GM12872 (cell line): ENCODE data around the gene MOCOS.
A peak's percentile ranks its signal among the peaks of the same experiment; 100 is the strongest.

Source experiments
- TF ChIP-seq, protein P1 (sequence below): IDR thresholded peaks from 3 replicates; pipeline ENCODE4 v1.5.1; 2011; ENCODE audit warnings: low read depth, mild to moderate bottlenecking, low read length, moderate library complexity; ENCODE audit not compliant: insufficient read depth

Gene MOCOS

GRCh38 chr18:36187826-36188721, 777 bp downstream of the MOCOS start:
- TF ChIP-seq, protein P1, sequence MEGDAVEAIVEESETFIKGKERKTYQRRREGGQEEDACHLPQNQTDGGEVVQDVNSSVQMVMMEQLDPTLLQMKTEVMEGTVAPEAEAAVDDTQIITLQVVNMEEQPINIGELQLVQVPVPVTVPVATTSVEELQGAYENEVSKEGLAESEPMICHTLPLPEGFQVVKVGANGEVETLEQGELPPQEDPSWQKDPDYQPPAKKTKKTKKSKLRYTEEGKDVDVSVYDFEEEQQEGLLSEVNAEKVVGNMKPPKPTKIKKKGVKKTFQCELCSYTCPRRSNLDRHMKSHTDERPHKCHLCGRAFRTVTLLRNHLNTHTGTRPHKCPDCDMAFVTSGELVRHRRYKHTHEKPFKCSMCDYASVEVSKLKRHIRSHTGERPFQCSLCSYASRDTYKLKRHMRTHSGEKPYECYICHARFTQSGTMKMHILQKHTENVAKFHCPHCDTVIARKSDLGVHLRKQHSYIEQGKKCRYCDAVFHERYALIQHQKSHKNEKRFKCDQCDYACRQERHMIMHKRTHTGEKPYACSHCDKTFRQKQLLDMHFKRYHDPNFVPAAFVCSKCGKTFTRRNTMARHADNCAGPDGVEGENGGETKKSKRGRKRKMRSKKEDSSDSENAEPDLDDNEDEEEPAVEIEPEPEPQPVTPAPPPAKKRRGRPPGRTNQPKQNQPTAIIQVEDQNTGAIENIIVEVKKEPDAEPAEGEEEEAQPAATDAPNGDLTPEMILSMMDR, result no peak

DNA sequence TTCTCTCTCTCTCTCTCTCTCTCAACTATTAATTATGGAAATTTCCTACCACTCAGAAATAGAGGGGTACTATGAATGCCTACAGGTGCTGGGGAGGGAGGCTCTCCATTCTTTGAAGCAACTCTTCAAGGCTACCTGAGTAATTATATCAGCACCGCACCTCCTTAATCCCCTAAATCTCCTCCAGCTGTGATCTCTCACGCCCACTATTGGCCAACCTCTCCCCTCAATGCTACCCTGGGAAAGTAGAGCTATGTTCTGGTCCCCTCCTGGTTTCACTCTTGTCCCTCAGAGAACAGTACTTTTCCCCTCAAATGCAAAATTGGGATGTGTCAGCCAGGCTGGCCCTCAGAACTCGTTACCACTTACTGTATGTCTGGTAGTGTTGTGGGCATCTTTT, 1.6 kb downstream of the MOCOS start:
- TF ChIP-seq, protein P1, result 0 out of 3 replicates have a peak, but pooled peaks have one; percentile 10

- TF ChIP-seq, protein P1, result no peak
Measured at GRCh38 chr18:36189486-36189885, 2.2 kb downstream of the MOCOS start.

DNA sequence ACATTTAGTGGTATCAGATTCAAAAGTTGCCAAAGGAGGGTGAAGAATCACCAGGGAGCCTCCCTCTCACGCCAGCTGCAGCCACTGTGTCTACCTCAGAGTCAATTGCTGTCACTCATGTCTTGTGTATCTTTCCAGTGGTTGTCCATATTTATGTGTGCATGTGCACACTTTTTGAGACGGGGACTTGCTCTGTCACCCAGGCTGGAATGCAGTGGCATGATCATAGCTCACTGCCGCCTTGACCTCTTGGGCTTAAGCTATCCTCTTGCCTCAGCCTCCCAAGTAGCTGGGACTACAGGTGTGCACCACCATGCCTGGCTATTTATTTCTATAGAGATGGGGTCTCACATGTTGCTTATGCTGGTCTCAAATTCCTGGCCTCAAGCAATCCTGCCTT, 4.0 kb downstream of the MOCOS start:
- TF ChIP-seq, protein P1, result no peak

DNA sequence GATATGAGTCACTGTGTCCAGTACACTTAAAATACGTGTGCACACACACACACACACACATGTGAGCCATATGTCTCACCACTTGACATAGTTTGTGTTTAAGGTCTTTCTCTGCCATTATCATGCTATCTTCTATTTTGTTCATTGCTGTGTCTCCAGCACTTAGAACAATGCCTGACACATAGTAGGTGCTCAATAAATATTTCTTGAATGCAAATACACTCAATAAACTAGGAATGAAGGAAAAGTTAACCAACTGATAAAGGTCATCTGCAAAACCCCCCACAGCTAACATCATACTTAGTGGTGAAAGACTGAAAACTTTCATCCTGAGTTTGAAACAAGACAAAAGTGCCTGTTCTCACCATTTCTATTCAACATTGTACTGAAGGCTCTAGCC, 4.4 kb downstream of the MOCOS start:
- TF ChIP-seq, protein P1, result no peak

GRCh38 chr18:36194600-36195315, 7.5 kb downstream of the MOCOS start:
- TF ChIP-seq, protein P1, result no peak

DNA sequence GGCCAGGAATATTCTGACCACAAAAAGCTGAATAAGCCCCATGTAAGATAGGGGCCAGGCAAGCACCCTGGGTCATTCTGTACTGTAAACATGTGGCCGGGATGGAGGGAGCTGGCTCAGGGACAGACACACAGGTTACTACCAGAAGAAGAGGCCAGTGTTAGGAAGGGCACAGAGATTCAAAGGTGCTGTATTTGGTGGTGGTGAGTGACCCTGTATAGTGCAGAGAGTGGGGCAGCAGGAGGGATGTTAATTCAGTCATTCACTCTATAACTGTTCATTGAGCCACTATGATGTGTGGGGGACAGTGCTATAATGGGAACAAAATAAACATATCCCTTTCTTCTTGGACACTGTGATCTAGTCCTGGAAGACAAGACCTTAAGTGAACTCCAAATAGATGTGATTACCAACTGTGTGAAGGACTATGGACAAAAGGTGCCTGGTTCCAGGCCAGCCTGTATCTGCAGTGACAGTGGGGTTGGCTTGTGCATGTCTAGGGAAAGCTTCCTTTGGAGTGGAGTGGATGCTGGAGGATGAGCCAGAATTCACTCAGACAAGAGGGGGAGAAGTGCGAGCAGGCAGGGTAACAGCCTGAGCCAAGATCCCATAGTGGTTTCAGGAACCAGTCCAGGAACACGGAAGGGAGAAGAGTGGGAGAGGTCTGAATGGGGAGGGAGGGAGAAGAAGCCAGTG, 8.3 kb downstream of the MOCOS start:
- TF ChIP-seq, protein P1, result no peak
